ENCODE data around the gene TRIM10. TPM values are rescaled to one million over a fixed set of nuclear protein-coding genes. Genes with fewer than 3 reads are reported as not detected.
"Not testable (repeated sequence)": the region's sequence is repeated elsewhere in the genome, so short reads cannot be mapped to it uniquely, and the experiment has no call there.

The TRIM10 gene
- total RNA-seq, 1 donor from 2014 or later, result not detected

- H3K36me3 ChIP-seq, result no peaks in the 10 kb centered on the region
- no peak for DNase-seq
- no peaks in the 10 kb centered on the region for H3K9me3 ChIP-seq (replicated peaks)
- peak overlapping the region; percentile 45 for H3K4me3 ChIP-seq
- no peak overlapping the region for H3K27ac ChIP-seq (replicated peaks)
- intact Hi-C loops (cut with micrococcal nuclease), result no loop called here
- no peak for TF ChIP-seq CTCF (IDR thresholded peaks at IDR 0.05; ENCODE audit: borderline replicate concordance)
- H3K4me1 ChIP-seq, result peaks cover 11% of the 10 kb centered on the region
- H3K27me3 ChIP-seq (ENCODE audit: low read depth), result peaks cover 98% of the 10 kb centered on the region
Observed at GRCh38 chr6:30171677-30172471, 10.9 kb upstream of the TRIM10 start.

GRCh38 chr6:30169658-30170614 lies 8.9 kb upstream of the TRIM10 start:
- Histone ChIP-seq H3K36me3 (no peaks in the 10 kb centered on the region), H3K4me3 (no peak overlapping the region), H3K27ac (replicated peaks) (no peak overlapping the region), H3K27me3 (ENCODE audit: low read depth) (peaks cover 95% of the 10 kb centered on the region), H3K9me3 (replicated peaks) (no peaks in the 10 kb centered on the region), H3K4me1 (peaks cover 11% of the 10 kb centered on the region)
- peak; percentile 84 for TF ChIP-seq CTCF (IDR thresholded peaks at IDR 0.05; ENCODE audit: borderline replicate concordance)
- intact Hi-C loops (cut with micrococcal nuclease), result no loop called here
- DNase-seq, result no peak

- H3K27ac ChIP-seq (replicated peaks), result no peak overlapping the region
- no peaks in the 10 kb centered on the region for H3K36me3 ChIP-seq
- H3K27me3 ChIP-seq (ENCODE audit: low read depth), result peaks cover 95% of the 10 kb centered on the region
- intact Hi-C loops (cut with micrococcal nuclease), result no loop called here
- no peaks in the 10 kb centered on the region for H3K9me3 ChIP-seq (replicated peaks)
- TF ChIP-seq CTCF (IDR thresholded peaks at IDR 0.05; ENCODE audit: borderline replicate concordance), result no peak
- DNase-seq, result no peak
- peaks cover 11% of the 10 kb centered on the region for H3K4me1 ChIP-seq
- H3K4me3 ChIP-seq, result no peak overlapping the region
Observed at GRCh38 chr6:30168741-30169140, 7.7 kb upstream of the TRIM10 start.

- Histone ChIP-seq H3K27ac (replicated peaks) (no peak overlapping the region), H3K9me3 (replicated peaks) (no peaks in the 10 kb centered on the region), H3K36me3 (no peaks in the 10 kb centered on the region), H3K27me3 (ENCODE audit: low read depth) (peaks cover 87% of the 10 kb centered on the region), H3K4me1 (peaks cover 7% of the 10 kb centered on the region), H3K4me3 (no peak overlapping the region)
- intact Hi-C loops (cut with micrococcal nuclease), result no loop called here
- no peak for TF ChIP-seq CTCF (IDR thresholded peaks at IDR 0.05; ENCODE audit: borderline replicate concordance)
- DNase-seq, result no peak
Observed at GRCh38 chr6:30167101-30167500, 6.1 kb upstream of the TRIM10 start.

GRCh38 chr6:30165238-30165637 lies 4.2 kb upstream of the TRIM10 start:
- H3K4me3 ChIP-seq; DNase-seq; H3K9me3 ChIP-seq (replicated peaks); H3K27ac ChIP-seq (replicated peaks); H3K4me1 ChIP-seq; H3K36me3 ChIP-seq; intact Hi-C loops (cut with micrococcal nuclease): not testable (repeated sequence)
- peaks cover 68% of the 10 kb centered on the region for H3K27me3 ChIP-seq (ENCODE audit: low read depth)

Measured in left ventricle myocardium inferior (tissue), 1 donor.